HepG2 (cell line): Measurements from ENCODE around the gene SDE2. TPM values are rescaled to one million over a fixed set of nuclear protein-coding genes. Genes with fewer than 3 reads are reported as not detected.

ENCODE experiments used
- AGO2 ChIP-seq: fragments of 200-400 bp; formaldehyde crosslinking; optimal IDR thresholded peaks from 2 replicates; pipeline ENCODE3; 2017; ENCODE audit warnings: mild to moderate bottlenecking, low read depth, low read length, moderate library complexity
- BCL6 ChIP-seq: IDR thresholded peaks from 2 replicates; pipeline ENCODE4 v1.6.1; 2016; ENCODE audit warnings: missing genetic modification reagents, missing compliant biosample characterization
- CHD2 ChIP-seq: IDR thresholded peaks from 2 replicates; pipeline ENCODE4 v1.6.1; 2011; ENCODE audit warnings: low read depth, low read length, improper control_type of control experiment
- HDAC2 ChIP-seq: sonication (generic); formaldehyde crosslinking; IDR thresholded peaks from 2 replicates; pipeline ENCODE4 v1.4.0; 2020; ENCODE audit warnings: missing genetic modification reagents
- MED1 ChIP-seq: sonication (generic); formaldehyde crosslinking; IDR thresholded peaks from 2 replicates; pipeline ENCODE4 v1.4.0; 2020; ENCODE audit warnings: missing genetic modification reagents
- MYC ChIP-seq: sonication (generic); formaldehyde crosslinking; IDR thresholded peaks from 2 replicates; pipeline ENCODE4 v1.9.0; 2021; ENCODE audit warnings: missing genetic modification reagents, borderline replicate concordance
- SSRP1 ChIP-seq: IDR thresholded peaks from 2 replicates; pipeline ENCODE4 v1.6.1; 2016; ENCODE audit warnings: control low read depth
- ZNF670 ChIP-seq: sonication (generic); formaldehyde crosslinking; IDR thresholded peaks from 2 replicates; pipeline ENCODE4 v1.8.0; 2022; ENCODE audit warnings: mild to moderate bottlenecking, missing genetic modification reagents, borderline replicate concordance
- ZNF841 ChIP-seq: sonication (generic); formaldehyde crosslinking; IDR thresholded peaks from 2 replicates; pipeline ENCODE4 v1.8.1; 2023; ENCODE audit warnings: missing genetic modification reagents, borderline replicate concordance
- ZSCAN21 ChIP-seq: sonication (generic); formaldehyde crosslinking; IDR thresholded peaks from 2 replicates; pipeline ENCODE4 v1.8.0; 2022; ENCODE audit warnings: mild to moderate bottlenecking, missing genetic modification reagents, moderate library complexity, borderline replicate concordance
- ZSCAN25 ChIP-seq: sonication (generic); formaldehyde crosslinking; IDR thresholded peaks from 2 replicates; pipeline ENCODE4 v1.8.0; 2022; ENCODE audit warnings: mild to moderate bottlenecking, missing genetic modification reagents
- polyA plus RNA-seq, 8 experiments: library from polyadenylated mRNA; depleted of rRNA in 3 of 8; stranded (reverse) in 7 of 8; unstranded in 1 of 8; fragments of >200 nt; fragmentation: Illumina TruSeq in 4 of 8; extraction: Trizol in 4 of 8; gene quantifications; 2 replicates each; pipeline versions ENCODE4 v1.2.1 to v1.2.3, GENCODE V29; 2011 to 2016; ENCODE audit warnings: low read depth in 4 of 8, missing spikeins in 1 of 8, mixed read lengths in 1 of 8; ENCODE audit not compliant: insufficient read depth in 1 of 8
- total RNA-seq, 5 experiments: library from RNA; depleted of rRNA; stranded (reverse); fragments of >200 nt; fragmentation: Illumina TruSeq; extraction: Trizol; gene quantifications; 2 replicates each; pipeline ENCODE4 v1.2.3, GENCODE V29; 2016; ENCODE audit warnings: low read depth in 1 of 5
- TF ChIP-seq, protein P1 (sequence below): IDR thresholded peaks from 2 replicates; pipeline ENCODE4 v1.6.1; 2012; ENCODE audit warnings: inconsistent platforms
- TF ChIP-seq, protein P2 (sequence below): IDR thresholded peaks from 2 replicates; pipeline ENCODE4 v1.6.1; 2016; ENCODE audit warnings: missing compliant biosample characterization, missing genetic modification reagents, borderline replicate concordance
- TF ChIP-seq, protein P3 (sequence below): sonication (generic); formaldehyde crosslinking; IDR thresholded peaks from 2 replicates; pipeline ENCODE4 v1.5.1; 2020; ENCODE audit warnings: missing genetic modification reagents, mild to moderate bottlenecking, borderline replicate concordance
- TF ChIP-seq, protein P4 (sequence below): sonication (generic); formaldehyde crosslinking; IDR thresholded peaks from 2 replicates; pipeline ENCODE4 v1.8.1; 2023; ENCODE audit warnings: mild to moderate bottlenecking, moderate library complexity, missing genetic modification reagents
- TF ChIP-seq, protein P5 (sequence below), 2 experiments: sonication (generic) in 1 of 2; formaldehyde crosslinking in 1 of 2; IDR thresholded peaks; 2 replicates each; pipeline versions ENCODE4 v1.4.0 to v1.6.1; 2018 to 2020; ENCODE audit warnings: missing genetic modification reagents in 2 of 2, borderline replicate concordance in 1 of 2, low read depth in 1 of 2, mild to moderate bottlenecking in 1 of 2, missing biosample characterization in 1 of 2
- TF ChIP-seq, protein P6 (sequence below): sonication (generic); formaldehyde crosslinking; IDR thresholded peaks from 2 replicates; pipeline ENCODE4 v1.5.1; 2020; ENCODE audit warnings: missing genetic modification reagents, mild to moderate bottlenecking, borderline replicate concordance
- TF ChIP-seq, protein P7 (sequence below): sonication (generic); formaldehyde crosslinking; IDR thresholded peaks from 2 replicates; pipeline ENCODE4 v1.5.1; 2020; ENCODE audit warnings: mild to moderate bottlenecking, missing genetic modification reagents

Gene SDE2
- total and polyA plus RNA-seq, 2 of the 13 experiments (the other 11 are each of a cell fraction or from before 2014, with no cell fraction given) = 10.8 to 19.6 TPM

DNA sequence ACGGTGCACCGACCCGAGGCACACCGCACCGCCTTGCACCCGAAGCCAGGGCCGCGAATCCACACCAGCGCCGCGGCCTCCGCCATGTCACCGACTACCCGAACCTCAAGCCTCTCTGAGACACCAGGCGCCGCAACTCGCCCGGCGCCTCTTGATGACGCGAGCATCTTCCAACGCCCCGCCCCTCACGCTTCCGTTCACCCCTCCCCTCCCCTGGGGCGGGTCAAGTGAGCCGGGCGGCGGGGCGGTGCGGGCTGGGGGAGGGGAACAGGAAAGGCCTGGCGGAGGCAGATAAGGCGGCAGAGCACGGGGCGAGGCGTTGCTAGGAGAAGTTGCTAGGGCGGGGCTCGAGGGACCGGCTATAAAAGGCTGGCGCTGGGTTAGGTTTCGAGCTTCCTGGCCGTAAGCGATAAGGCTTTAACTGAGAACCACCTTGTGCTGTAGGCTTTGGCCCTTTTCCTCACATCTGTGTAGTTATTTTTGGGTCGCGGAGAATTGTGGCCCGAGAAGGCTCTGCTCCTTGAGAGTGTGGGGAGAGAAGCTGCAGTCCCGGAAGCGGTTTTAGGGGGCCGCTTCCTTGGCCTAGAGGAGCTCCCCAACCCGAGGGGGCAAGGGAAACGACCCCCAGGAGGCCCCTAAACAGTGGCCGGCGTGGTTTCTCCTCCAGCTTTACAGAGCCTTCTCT lies at the start of gene SDE2 (continued):
- TF ChIP-seq AGO2 (peak; percentile 17), HDAC2 (peak; percentile 79), ZSCAN25 (CRISPR knock-in tag) (no peak; the same call in 1 of the 2 replicates), MYC (CRISPR knock-in tag) (peak; percentile 84), ZNF670 (CRISPR knock-in tag) (peak; percentile 69; the same call in 1 of the 2 replicates), ZNF841 (CRISPR knock-in tag) (no peak), SSRP1 (CRISPR knock-in tag) (no peak), ZSCAN21 (CRISPR knock-in tag) (peak; percentile 67; the same call in 1 of the 2 replicates), BCL6 (CRISPR knock-in tag) (peak; percentile 58), CHD2 (peak; percentile 75), MED1 (CRISPR knock-in tag) (peak; percentile 67)
- TF ChIP-seq, protein P1, sequence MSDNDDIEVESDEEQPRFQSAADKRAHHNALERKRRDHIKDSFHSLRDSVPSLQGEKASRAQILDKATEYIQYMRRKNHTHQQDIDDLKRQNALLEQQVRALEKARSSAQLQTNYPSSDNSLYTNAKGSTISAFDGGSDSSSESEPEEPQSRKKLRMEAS = peak; percentile 71
- TF ChIP-seq, protein P2, sequence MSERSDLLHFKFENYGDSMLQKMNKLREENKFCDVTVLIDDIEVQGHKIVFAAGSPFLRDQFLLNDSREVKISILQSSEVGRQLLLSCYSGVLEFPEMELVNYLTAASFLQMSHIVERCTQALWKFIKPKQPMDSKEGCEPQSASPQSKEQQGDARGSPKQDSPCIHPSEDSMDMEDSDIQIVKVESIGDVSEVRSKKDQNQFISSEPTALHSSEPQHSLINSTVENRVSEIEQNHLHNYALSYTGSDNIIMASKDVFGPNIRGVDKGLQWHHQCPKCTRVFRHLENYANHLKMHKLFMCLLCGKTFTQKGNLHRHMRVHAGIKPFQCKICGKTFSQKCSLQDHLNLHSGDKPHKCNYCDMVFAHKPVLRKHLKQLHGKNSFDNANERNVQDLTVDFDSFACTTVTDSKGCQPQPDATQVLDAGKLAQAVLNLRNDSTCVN = no peak; the same call in 1 of the 2 replicates
- TF ChIP-seq, protein P3, sequence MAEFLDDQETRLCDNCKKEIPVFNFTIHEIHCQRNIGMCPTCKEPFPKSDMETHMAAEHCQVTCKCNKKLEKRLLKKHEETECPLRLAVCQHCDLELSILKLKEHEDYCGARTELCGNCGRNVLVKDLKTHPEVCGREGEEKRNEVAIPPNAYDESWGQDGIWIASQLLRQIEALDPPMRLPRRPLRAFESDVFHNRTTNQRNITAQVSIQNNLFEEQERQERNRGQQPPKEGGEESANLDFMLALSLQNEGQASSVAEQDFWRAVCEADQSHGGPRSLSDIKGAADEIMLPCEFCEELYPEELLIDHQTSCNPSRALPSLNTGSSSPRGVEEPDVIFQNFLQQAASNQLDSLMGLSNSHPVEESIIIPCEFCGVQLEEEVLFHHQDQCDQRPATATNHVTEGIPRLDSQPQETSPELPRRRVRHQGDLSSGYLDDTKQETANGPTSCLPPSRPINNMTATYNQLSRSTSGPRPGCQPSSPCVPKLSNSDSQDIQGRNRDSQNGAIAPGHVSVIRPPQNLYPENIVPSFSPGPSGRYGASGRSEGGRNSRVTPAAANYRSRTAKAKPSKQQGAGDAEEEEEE (CRISPR knock-in tag) = no peak
- TF ChIP-seq, protein P4, sequence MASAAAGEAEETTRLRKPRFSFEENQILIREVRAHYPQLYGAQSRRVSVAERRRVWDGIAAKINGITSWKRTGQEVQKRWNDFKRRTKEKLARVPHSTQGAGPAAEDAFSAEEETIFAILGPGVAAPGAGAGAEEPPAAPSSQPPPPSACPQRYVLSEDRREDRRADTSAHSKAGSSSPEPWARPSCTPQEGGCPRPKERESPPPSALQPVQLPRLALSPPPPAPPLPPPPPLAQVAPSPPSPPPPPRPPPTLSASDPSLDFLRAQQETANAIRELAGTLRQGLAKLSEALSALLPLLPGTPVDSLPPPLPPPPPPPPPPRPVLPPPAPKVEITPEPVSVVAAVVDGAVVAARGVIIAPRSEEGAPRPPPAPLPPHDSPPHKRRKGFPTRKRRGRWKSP (CRISPR knock-in tag) = peak; percentile 85
- TF ChIP-seq, protein P5, sequence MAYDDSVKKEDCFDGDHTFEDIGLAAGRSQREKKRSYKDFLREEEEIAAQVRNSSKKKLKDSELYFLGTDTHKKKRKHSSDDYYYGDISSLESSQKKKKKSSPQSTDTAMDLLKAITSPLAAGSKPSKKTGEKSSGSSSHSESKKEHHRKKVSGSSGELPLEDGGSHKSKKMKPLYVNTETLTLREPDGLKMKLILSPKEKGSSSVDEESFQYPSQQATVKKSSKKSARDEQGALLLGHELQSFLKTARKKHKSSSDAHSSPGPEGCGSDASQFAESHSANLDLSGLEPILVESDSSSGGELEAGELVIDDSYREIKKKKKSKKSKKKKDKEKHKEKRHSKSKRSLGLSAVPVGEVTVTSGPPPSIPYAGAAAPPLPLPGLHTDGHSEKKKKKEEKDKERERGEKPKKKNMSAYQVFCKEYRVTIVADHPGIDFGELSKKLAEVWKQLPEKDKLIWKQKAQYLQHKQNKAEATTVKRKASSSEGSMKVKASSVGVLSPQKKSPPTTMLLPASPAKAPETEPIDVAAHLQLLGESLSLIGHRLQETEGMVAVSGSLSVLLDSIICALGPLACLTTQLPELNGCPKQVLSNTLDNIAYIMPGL (CRISPR knock-in tag; IDR thresholded peaks at IDR 0.05; ENCODE audit: borderline replicate concordance in 1 of 2, low read depth in 1 of 2) = peak; percentile 62 to 72; a peak in 3 of 4 replicates
- TF ChIP-seq, protein P6, sequence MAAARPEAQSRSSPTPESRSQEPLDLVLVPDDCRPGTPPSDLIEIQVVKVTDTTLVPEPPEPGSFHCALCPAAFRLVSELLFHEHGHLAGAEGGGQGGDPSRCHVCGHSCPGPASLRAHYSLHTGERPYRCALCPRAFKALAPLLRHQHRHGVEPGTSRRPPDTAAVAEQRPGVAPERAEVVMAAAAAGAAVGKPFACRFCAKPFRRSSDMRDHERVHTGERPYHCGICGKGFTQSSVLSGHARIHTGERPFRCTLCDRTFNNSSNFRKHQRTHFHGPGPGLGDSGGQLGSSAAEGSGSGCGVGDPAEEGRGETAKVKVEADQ (CRISPR knock-in tag) = peak; percentile 88
- TF ChIP-seq, protein P7, sequence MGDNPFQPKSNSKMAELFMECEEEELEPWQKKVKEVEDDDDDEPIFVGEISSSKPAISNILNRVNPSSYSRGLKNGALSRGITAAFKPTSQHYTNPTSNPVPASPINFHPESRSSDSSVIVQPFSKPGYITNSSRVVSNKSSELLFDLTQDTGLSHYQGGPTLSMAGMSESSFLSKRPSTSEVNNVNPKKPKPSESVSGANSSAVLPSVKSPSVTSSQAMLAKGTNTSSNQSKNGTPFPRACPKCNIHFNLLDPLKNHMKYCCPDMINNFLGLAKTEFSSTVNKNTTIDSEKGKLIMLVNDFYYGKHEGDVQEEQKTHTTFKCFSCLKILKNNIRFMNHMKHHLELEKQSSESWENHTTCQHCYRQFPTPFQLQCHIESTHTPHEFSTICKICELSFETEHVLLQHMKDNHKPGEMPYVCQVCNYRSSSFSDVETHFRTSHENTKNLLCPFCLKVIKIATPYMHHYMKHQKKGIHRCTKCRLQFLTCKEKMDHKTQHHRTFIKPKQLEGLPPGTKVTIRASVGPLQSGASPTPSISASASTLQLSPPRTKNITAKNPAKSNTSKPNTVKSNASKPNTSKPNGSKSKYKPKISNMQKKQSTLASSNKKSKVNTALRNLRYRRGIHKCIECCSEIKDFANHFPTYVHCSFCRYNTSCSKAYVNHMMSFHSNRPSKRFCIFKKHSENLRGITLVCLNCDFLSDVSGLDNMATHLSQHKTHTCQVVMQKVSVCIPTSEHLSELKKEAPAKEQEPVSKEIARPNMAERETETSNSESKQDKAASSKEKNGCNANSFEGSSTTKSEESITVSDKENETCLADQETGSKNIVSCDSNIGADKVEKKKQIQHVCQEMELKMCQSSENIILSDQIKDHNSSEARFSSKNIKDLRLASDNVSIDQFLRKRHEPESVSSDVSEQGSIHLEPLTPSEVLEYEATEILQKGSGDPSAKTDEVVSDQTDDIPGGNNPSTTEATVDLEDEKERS = no peak
